ENCODE results near the gene DNAH10.

DNA sequence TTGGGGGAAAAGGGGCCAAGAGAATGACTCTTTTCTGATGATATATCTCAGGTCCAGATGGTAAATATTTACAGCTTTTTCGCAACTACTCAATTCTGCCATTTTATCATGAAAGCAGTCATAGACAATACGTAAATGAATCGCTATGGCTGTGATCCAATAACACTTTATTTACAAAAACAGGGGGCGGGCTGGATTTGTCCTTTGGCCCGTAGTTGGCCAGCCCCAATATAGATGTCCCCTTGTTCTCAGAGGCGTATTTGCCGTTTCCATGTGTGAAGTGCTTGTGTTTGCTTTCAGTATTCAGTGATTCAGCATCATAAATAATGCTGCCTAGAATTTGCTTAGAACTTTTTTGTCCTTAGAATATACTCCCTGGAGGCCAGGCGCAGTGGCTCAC is 133.3 kb downstream of the DNAH10 start:
- TF ChIP-seq, protein P1, sequence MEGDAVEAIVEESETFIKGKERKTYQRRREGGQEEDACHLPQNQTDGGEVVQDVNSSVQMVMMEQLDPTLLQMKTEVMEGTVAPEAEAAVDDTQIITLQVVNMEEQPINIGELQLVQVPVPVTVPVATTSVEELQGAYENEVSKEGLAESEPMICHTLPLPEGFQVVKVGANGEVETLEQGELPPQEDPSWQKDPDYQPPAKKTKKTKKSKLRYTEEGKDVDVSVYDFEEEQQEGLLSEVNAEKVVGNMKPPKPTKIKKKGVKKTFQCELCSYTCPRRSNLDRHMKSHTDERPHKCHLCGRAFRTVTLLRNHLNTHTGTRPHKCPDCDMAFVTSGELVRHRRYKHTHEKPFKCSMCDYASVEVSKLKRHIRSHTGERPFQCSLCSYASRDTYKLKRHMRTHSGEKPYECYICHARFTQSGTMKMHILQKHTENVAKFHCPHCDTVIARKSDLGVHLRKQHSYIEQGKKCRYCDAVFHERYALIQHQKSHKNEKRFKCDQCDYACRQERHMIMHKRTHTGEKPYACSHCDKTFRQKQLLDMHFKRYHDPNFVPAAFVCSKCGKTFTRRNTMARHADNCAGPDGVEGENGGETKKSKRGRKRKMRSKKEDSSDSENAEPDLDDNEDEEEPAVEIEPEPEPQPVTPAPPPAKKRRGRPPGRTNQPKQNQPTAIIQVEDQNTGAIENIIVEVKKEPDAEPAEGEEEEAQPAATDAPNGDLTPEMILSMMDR (conservative IDR thresholded peaks at IDR 0.05; ENCODE audit: low read length): no peak
- no peak for TF ChIP-seq EZH2phosphoT487 (IDR thresholded peaks at IDR 0.05; ENCODE audit: borderline replicate concordance)

All from Loucy (cell line).